ENCODE measurements around the gene FARP2. TPM values are rescaled to one million over a fixed set of nuclear protein-coding genes. Genes with fewer than 3 reads are reported as not detected.

Gene FARP2
- total and polyA plus RNA-seq, 2 of the 13 experiments (the other 11 are each of a cell fraction or from before 2014, with no cell fraction given): 28.0 to 45.4 TPM

DNA sequence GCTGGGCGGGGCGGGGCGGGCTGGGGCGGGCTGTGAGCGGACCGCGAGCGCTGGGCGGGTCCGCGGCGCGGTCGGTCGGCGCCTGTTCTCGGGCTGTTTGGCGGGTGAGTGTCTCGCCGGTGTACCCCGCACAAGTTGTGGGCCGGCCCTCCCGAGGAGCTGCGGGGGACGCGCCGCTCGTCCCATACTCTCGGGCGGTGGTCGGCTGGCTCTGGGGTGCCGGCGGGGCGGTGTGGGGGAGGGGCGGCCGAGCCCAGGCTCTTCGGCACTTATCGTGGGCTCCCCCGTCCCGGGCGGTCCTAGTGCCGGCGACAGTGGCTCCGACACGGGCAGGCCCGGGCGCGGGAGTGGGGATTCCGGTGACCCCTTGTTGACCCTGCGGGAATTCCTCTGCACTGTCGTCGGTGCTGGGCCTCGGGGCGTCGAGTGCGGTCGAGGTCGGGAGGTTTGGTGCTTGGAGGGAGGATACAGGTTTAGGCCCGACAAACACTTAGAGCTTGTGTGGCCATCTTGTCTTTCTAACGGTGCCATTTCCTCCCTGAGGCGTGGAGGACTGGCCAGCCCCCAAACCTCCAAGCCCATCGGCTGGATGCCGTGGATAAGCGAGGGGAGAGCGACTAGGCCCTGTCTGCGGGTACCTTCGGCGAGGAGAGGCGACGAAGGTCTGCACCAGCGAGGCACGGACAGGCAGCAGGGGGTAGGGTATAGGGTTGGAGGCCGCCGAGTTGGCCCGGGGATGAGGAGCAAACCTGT lies 40.0 kb upstream of the FARP2 start, which contains the start of gene SEPTIN2 (continued):
- TF ChIP-seq, protein P1, sequence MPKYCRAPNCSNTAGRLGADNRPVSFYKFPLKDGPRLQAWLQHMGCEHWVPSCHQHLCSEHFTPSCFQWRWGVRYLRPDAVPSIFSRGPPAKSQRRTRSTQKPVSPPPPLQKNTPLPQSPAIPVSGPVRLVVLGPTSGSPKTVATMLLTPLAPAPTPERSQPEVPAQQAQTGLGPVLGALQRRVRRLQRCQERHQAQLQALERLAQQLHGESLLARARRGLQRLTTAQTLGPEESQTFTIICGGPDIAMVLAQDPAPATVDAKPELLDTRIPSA (CRISPR knock-in tag; IDR thresholded peaks at IDR 0.05; ENCODE audit: borderline replicate concordance): peak; percentile 93; the same call in 1 of the 2 replicates
- TF ChIP-seq ZSCAN29 (CRISPR knock-in tag; conservative IDR thresholded peaks at IDR 0.05) (no peak), CENPT (CRISPR knock-in tag; IDR thresholded peaks at IDR 0.05; ENCODE audit: low read depth) (no peak), ZNF234 (CRISPR knock-in tag; conservative IDR thresholded peaks at IDR 0.05) (peak; percentile 77; the same call in 1 of the 2 replicates), CCDC6 (CRISPR knock-in tag; IDR thresholded peaks at IDR 0.05) (no peak; the same call in 1 of the 2 replicates), ZNF484 (CRISPR knock-in tag; IDR thresholded peaks at IDR 0.05; ENCODE audit: borderline replicate concordance, low read depth) (peak; percentile 64; the same call in 1 of the 2 replicates)
- TF ChIP-seq, protein P2, sequence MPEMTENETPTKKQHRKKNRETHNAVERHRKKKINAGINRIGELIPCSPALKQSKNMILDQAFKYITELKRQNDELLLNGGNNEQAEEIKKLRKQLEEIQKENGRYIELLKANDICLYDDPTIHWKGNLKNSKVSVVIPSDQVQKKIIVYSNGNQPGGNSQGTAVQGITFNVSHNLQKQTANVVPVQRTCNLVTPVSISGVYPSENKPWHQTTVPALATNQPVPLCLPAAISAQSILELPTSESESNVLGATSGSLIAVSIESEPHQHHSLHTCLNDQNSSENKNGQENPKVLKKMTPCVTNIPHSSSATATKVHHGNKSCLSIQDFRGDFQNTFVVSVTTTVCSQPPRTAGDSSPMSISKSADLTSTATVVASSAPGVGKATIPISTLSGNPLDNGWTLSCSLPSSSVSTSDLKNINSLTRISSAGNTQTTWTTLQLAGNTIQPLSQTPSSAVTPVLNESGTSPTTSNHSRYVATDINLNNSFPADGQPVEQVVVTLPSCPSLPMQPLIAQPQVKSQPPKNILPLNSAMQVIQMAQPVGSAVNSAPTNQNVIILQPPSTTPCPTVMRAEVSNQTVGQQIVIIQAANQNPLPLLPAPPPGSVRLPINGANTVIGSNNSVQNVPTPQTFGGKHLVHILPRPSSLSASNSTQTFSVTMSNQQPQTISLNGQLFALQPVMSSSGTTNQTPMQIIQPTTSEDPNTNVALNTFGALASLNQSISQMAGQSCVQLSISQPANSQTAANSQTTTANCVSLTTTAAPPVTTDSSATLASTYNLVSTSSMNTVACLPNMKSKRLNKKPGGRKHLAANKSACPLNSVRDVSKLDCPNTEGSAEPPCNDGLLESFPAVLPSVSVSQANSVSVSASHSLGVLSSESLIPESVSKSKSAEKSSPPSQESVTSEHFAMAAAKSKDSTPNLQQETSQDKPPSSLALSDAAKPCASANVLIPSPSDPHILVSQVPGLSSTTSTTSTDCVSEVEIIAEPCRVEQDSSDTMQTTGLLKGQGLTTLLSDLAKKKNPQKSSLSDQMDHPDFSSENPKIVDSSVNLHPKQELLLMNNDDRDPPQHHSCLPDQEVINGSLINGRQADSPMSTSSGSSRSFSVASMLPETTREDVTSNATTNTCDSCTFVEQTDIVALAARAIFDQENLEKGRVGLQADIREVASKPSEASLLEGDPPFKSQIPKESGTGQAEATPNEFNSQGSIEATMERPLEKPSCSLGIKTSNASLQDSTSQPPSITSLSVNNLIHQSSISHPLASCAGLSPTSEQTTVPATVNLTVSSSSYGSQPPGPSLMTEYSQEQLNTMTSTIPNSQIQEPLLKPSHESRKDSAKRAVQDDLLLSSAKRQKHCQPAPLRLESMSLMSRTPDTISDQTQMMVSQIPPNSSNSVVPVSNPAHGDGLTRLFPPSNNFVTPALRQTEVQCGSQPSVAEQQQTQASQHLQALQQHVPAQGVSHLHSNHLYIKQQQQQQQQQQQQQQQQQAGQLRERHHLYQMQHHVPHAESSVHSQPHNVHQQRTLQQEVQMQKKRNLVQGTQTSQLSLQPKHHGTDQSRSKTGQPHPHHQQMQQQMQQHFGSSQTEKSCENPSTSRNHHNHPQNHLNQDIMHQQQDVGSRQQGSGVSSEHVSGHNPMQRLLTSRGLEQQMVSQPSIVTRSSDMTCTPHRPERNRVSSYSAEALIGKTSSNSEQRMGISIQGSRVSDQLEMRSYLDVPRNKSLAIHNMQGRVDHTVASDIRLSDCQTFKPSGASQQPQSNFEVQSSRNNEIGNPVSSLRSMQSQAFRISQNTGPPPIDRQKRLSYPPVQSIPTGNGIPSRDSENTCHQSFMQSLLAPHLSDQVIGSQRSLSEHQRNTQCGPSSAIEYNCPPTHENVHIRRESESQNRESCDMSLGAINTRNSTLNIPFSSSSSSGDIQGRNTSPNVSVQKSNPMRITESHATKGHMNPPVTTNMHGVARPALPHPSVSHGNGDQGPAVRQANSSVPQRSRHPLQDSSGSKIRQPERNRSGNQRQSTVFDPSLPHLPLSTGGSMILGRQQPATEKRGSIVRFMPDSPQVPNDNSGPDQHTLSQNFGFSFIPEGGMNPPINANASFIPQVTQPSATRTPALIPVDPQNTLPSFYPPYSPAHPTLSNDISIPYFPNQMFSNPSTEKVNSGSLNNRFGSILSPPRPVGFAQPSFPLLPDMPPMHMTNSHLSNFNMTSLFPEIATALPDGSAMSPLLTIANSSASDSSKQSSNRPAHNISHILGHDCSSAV (CRISPR knock-in tag; IDR thresholded peaks at IDR 0.05; ENCODE audit: borderline replicate concordance): no peak
- TF ChIP-seq, protein P3, sequence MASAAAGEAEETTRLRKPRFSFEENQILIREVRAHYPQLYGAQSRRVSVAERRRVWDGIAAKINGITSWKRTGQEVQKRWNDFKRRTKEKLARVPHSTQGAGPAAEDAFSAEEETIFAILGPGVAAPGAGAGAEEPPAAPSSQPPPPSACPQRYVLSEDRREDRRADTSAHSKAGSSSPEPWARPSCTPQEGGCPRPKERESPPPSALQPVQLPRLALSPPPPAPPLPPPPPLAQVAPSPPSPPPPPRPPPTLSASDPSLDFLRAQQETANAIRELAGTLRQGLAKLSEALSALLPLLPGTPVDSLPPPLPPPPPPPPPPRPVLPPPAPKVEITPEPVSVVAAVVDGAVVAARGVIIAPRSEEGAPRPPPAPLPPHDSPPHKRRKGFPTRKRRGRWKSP (CRISPR knock-in tag; IDR thresholded peaks at IDR 0.05): peak; percentile 66; the same call in 1 of the 2 replicates
- TF ChIP-seq, protein P4, sequence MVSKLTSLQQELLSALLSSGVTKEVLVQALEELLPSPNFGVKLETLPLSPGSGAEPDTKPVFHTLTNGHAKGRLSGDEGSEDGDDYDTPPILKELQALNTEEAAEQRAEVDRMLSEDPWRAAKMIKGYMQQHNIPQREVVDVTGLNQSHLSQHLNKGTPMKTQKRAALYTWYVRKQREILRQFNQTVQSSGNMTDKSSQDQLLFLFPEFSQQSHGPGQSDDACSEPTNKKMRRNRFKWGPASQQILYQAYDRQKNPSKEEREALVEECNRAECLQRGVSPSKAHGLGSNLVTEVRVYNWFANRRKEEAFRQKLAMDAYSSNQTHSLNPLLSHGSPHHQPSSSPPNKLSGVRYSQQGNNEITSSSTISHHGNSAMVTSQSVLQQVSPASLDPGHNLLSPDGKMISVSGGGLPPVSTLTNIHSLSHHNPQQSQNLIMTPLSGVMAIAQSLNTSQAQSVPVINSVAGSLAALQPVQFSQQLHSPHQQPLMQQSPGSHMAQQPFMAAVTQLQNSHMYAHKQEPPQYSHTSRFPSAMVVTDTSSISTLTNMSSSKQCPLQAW (CRISPR knock-in tag; IDR thresholded peaks at IDR 0.05): no peak; the same call in 1 of the 2 replicates
- TF ChIP-seq, protein P5, sequence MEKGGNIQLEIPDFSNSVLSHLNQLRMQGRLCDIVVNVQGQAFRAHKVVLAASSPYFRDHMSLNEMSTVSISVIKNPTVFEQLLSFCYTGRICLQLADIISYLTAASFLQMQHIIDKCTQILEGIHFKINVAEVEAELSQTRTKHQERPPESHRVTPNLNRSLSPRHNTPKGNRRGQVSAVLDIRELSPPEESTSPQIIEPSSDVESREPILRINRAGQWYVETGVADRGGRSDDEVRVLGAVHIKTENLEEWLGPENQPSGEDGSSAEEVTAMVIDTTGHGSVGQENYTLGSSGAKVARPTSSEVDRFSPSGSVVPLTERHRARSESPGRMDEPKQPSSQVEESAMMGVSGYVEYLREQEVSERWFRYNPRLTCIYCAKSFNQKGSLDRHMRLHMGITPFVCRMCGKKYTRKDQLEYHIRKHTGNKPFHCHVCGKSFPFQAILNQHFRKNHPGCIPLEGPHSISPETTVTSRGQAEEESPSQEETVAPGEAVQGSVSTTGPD (CRISPR knock-in tag; IDR thresholded peaks at IDR 0.05): no peak

Measured in HepG2 (cell line).